ENCODE measurements around the gene SH3D21. TPM values are rescaled to one million over a fixed set of nuclear protein-coding genes. Genes with fewer than 3 reads are reported as not detected.

SH3D21 gene
- total and polyA plus RNA-seq, 8 donors: 0.41 to 2.6 (median 0.85) TPM

- FAIRE-seq: no peak
- H3K36me3 ChIP-seq: peaks cover 0 to 9% (median 9%) of the 10 kb centered on the region in 3 donors
These were observed 59.2 kb downstream of the SH3D21 start for GRCh38 chr1:36365381-36365780.

GRCh38 chr1:36366091-36366661, 60.0 kb downstream of the SH3D21 start:
- 72 to 78% methylated on average over 18 of the region's 18 CpGs for WGBS, 2 donors
- no peaks in the 10 kb centered on the region for H3K9me3 ChIP-seq
- no peaks in the 10 kb centered on the region for H3K4me1 ChIP-seq
- H3K27me3 ChIP-seq: no peaks in the 10 kb centered on the region
- peak in 2 of 4 donors; percentile 29 to 34 for ATAC-seq
- intact Hi-C loops (cut with DNase I): no loop called here
- FAIRE-seq: no peak
- DNase-seq: peak in 1 of 6 donors; percentile 37
- H3K4me3 ChIP-seq: no peak overlapping the region
- peak overlapping the region in 1 of 4 donors; percentile 48 for H3K27ac ChIP-seq
- no peak for TF ChIP-seq CTCF (IDR thresholded peaks at IDR 0.05)
- peaks cover 0 to 9% (median 9%) of the 10 kb centered on the region in 3 donors for H3K36me3 ChIP-seq

More at GRCh38 chr1:36365381-36365780, 59.2 kb downstream of the SH3D21 start:
- no peaks in the 10 kb centered on the region for H3K9me3 ChIP-seq
- no peaks in the 10 kb centered on the region for H3K27me3 ChIP-seq
- WGBS, 2 donors: 85 to 96% methylated on average over 1 of the region's 1 CpG
- H3K4me3 ChIP-seq: no peak overlapping the region
- TF ChIP-seq CTCF (IDR thresholded peaks at IDR 0.05): no peak
- peak overlapping the region in 2 of 4 donors; percentile 20 to 48 for H3K27ac ChIP-seq
- peak in 1 of 4 donors; percentile 41 for ATAC-seq
- H3K4me1 ChIP-seq: no peaks in the 10 kb centered on the region
- intact Hi-C loops (cut with DNase I): no loop called here
- no peak for DNase-seq

GRCh38 chr1:36367066-36367465, 60.9 kb downstream of the SH3D21 start:
- FAIRE-seq: no peak
- no peak overlapping the region for H3K27ac ChIP-seq
- no peak for ATAC-seq

GRCh38 chr1:36367798-36368197, 61.6 kb downstream of the SH3D21 start:
- intact Hi-C loops (cut with DNase I): no loop called here
- no peak overlapping the region for H3K4me3 ChIP-seq
- H3K27ac ChIP-seq: no peak overlapping the region
- H3K4me1 ChIP-seq: peaks cover 0 to 12% (median 0%) of the 10 kb centered on the region in 3 donors
- no peaks in the 10 kb centered on the region for H3K27me3 ChIP-seq
- WGBS, 2 donors: 90 to 91% methylated on average over 4 of the region's 4 CpGs
- H3K36me3 ChIP-seq: peaks cover 0 to under 1% (median 0%) of the 10 kb centered on the region in 3 donors
- peak in 1 of 6 donors; percentile 14 for DNase-seq
- ATAC-seq: no peak
- H3K9me3 ChIP-seq: no peaks in the 10 kb centered on the region
- TF ChIP-seq CTCF (IDR thresholded peaks at IDR 0.05): no peak
- no peak for FAIRE-seq

More at GRCh38 chr1:36367066-36367465, 60.9 kb downstream of the SH3D21 start:
- no peaks in the 10 kb centered on the region for H3K27me3 ChIP-seq
- TF ChIP-seq CTCF (IDR thresholded peaks at IDR 0.05): no peak
- H3K4me3 ChIP-seq: no peak overlapping the region
- intact Hi-C loops (cut with DNase I): no loop called here
- peaks cover 0 to 8% (median 5%) of the 10 kb centered on the region in 3 donors for H3K36me3 ChIP-seq
- H3K4me1 ChIP-seq: peaks cover 0 to 6% (median 0%) of the 10 kb centered on the region in 3 donors
- 82 to 88% methylated on average over 5 of the region's 5 CpGs for WGBS, 2 donors
- DNase-seq: peak in 1 of 6 donors; percentile 29
- H3K9me3 ChIP-seq: no peaks in the 10 kb centered on the region
